Measurements from ENCODE around the gene HECW1.
"Not testable (repeated sequence)": the region's sequence is repeated elsewhere in the genome, so short reads cannot be mapped to it uniquely, and the experiment has no call there.

The HECW1 gene

DNA sequence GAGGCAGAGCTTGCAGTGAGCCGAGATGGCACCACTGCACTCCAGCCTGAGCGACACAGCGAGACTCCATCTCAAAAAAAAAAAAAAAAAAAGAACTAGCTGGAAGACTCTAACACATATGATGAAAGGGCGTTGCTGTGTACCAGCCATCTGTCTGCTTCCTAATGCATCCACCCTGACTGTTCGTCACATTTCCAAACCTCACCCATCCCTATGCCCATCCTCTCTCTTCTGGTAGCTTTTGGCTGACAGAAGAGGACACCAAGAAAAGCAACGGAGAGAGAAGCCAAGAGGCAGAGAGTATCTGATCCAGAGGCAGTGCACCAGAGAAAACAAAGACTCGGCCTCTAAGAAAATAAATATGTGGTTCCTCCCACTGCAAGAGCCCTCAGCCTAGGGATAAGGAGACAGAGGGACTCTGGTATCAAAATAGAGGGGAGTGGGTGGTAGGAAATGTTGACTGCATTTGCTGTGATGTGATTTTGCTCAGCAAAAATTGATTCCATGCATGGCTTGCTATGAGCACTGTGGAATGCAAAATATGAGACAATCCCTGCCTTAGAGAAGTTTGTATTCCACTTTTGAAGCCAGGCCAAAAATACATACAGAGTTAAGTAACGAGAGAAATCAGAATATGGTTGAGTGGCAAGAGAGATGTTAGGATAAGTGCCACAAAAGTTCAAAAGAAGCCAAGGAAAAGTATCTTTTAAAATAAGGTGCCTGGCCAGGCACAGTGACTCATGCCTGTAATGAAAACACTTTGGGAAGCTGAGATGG lies 369.6 kb downstream of the HECW1 start:
- DNase-seq, result no peak

- no peak for DNase-seq
Measured at GRCh38 chr7:43482679-43483252, 370.3 kb downstream of the HECW1 start.

DNA sequence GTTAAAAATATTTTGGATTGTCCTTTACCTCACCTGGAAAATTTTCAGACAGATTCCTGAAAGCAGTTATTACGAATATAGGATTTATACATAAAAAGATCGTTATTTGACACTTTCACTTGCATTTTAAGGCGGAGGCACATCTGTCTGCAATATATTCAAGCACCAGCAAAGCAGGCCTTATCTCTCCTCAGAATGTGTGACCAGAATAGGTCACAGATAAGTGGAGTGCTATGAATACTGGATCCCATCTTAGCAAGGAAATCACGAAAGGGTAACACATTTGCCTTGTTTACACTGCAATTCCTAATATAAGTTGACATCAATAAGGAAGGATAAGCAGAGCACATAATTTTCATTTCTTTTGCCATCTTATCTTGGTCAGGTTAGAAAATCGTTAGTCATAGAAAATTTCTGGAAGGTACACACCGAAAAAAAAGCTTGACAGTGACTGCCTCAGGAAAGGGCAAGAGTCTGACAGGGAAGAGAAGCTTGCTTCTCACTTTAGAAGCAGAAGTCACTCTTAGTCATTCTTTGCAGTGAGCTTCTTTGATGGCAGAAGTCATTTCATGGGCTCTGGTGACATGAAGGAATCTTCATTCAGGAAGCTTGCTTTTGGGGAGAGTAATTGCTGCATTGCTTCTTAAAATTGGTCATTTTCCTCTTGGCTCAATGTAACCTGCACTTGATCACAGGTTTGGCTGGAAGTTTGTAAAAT lies 372.4 kb downstream of the HECW1 start:
- peak; percentile 31 for DNase-seq

GRCh38 chr7:43485580-43485979 lies 373.1 kb downstream of the HECW1 start:
- DNase-seq, result no peak

- DNase-seq, result not testable (repeated sequence)
Measured at GRCh38 chr7:43486008-43486407, 373.6 kb downstream of the HECW1 start.

DNA sequence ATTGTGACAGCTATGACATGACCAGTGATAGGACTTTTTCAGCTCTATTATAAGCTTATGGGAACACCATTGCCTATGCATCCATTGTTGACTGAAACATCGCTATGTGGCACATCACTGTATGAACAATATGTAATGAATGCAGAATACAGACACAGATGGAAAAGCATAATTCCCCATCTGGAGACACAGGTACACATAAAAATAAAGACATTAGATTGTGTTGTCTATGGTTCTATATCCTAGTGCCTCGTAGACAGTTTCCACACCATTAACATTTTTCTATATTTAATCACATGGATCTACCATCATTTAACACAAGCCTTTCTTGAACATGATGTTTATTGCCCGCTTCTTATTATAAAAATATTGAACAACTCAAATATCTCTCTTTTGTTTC lies 374.2 kb downstream of the HECW1 start:
- no peak for DNase-seq

GRCh38 chr7:43487731-43488073 lies 375.3 kb downstream of the HECW1 start:
- DNase-seq, result no peak

GRCh38 chr7:43489257-43489656 lies 376.8 kb downstream of the HECW1 start:
- no peak for DNase-seq

DNA sequence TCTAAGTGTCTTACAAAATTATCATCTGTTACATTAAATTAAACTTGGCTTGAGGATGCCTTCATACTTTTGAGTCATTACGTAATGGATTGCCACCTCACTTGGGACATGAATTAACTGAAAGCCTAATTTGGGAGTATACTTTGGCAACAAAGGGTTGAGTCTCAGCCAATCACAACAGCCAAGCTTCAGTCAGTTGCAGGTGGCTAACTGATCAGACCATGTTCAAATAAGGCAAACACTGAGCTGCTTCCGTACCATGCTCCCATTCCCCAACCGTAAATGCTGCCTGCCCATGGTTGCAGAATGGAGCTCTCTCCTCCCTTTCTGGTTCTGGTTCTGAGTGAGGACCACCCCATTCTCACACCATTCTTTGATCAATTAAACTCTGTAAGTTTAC lies 377.6 kb downstream of the HECW1 start:
- no peak for DNase-seq

GRCh38 chr7:43491123-43491522 lies 378.7 kb downstream of the HECW1 start:
- DNase-seq, result no peak

DNA sequence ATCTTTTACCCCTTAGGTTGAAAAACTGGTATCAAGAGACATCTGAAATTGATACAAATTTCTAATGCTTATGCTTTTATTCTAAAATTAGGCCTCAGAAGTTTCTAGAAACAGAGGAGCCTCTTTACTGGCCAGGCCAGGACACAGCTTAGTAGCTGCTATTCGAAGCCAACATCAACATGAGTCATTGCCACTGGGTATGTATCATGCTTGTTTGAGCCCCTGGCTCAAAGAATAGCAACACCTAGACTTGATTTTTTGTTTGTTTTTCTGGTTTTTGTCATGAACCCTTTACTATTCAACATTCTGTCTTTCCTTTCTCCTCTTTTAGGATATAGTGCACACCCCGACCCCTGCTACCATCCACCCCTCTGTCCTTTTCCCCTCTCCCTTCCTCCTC lies 379.5 kb downstream of the HECW1 start:
- DNase-seq, result no peak

GRCh38 chr7:43492896-43493295 lies 380.4 kb downstream of the HECW1 start:
- peak; percentile 64 for DNase-seq

GRCh38 chr7:43495572-43495971 lies 383.1 kb downstream of the HECW1 start:
- no peak for DNase-seq

- DNase-seq, result no peak
Measured at GRCh38 chr7:43496596-43496995, 384.1 kb downstream of the HECW1 start.

DNA sequence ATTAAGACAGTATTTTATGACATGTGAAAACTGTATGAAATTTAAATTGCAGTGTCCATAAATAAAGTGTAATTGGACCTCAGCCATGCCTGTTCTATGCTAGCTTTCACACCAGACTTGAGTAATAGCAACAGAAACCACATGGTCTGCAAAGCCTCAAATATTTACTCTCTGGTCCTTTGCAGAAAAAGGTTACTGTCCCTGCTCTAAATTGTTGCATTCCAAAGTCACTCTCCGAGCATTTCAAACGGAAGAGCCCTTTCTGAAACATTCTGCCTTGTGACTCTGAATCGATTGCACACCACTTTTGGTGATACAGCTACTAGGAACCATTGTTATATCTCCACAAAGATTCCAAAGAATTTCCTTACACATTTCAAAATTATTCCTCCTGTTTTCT lies 389.4 kb downstream of the HECW1 start:
- DNase-seq, result no peak

- DNase-seq, result no peak
Measured at GRCh38 chr7:43502941-43503340, 390.5 kb downstream of the HECW1 start.

DNA sequence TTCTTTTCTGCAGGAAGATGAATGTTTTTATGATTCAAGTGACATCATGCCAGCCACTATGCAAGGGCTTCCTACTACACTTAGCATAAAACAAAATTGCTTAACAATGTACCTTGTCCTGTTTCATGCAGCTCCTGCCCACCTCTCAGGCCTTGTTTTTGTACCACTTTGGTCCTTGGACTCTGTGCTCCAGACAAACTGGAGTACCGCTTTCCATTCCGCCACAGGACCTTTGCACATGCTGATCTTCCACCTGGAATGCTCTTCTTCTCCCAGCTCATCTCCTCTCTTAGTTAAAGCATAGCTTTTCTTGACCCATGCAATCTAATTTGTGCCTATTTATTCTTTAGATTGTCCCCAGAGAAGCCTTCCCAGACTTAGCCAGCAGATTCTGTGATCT lies 393.0 kb downstream of the HECW1 start:
- DNase-seq, result no peak

GRCh38 chr7:43506460-43506859 lies 394.0 kb downstream of the HECW1 start:
- DNase-seq, result no peak

- no peak for DNase-seq
Measured at GRCh38 chr7:43508461-43508860, 396.0 kb downstream of the HECW1 start.

DNA sequence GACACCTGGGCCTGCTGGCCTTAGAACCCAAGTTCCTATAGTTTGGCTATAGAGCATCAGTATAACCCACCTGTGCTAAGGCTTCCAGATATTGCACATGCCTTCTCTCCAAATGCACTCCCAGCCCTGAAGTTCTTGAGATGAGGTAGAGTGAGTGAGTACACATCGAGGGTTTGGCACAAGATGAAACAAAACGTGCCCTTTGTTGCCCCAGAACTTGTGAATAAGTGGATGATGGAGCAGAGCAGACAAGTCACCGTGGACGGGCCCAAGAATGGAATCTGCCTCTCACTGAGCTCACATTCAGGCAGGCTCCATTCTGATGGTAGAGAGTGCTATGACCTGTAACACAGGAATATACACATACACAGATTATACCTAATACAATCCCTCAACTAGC lies 397.5 kb downstream of the HECW1 start:
- no peak for DNase-seq

DNA sequence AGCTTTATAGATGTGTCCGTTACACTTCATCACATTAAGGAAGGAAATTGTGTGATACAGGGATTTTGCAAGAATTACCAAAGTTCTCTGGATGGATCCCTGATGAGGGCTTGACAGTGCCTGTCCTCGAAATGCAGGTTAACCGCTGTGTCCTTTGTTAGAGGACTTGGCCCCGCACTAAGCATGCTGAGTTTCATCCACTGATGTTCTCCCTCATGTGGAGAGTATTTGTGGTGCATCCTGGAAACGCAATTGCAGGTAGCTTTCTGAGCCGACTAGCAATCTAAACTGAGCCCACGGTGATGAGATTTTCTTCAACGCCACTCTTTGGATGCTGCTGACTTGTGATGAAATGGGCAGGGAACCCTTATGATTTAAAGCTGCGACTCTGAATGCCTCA lies 398.6 kb downstream of the HECW1 start:
- no peak for DNase-seq

GRCh38 chr7:43511769-43512515 lies 399.5 kb downstream of the HECW1 start:
- no peak for DNase-seq

- peak; percentile 20 for DNase-seq
Measured at GRCh38 chr7:43513251-43513650, 400.8 kb downstream of the HECW1 start.

All from hematopoietic multipotent progenitor cell treated with erythropoietin and hydrocortisone succinate and interleukin-3 and kit ligand, for 6 days (in vitro differentiated cells).